ENCODE data around the gene CPLX1. TPM values are rescaled to one million over a fixed set of nuclear protein-coding genes. Genes with fewer than 3 reads are reported as not detected.

CPLX1 gene
- total RNA-seq, 3 donors from 2014 or later: 0.16 to 2.6 (median 1.2) TPM

- intact Hi-C loops (cut with DNase I; ENCODE audit: low total_unique reads): no loop called here
- peak overlapping the region in 2 of 3 donors; percentile 58 to 78 for H3K4me3 ChIP-seq
- no peak for TF ChIP-seq POLR2A (IDR thresholded peaks at IDR 0.05)
- TF ChIP-seq POLR2AphosphoS5 (IDR thresholded peaks at IDR 0.05): no peak
- TF ChIP-seq CTCF (IDR thresholded peaks at IDR 0.05): no peak
- H3K27ac ChIP-seq: peak overlapping the region; percentile 25 to 84
- DNase-seq (ENCODE audit: low spot score in 2 of 2): peak; percentile 55 to 83
- H3K27me3 ChIP-seq: peaks cover 6 to 38% of the 10 kb centered on the region in 2 donors
- no peaks in the 10 kb centered on the region for H3K9me3 ChIP-seq
- H3K4me1 ChIP-seq: peaks cover under 1 to 13% of the 10 kb centered on the region in 2 donors
- no peaks in the 10 kb centered on the region for H3K36me3 ChIP-seq
These were observed 33.9 kb downstream of the CPLX1 start for GRCh38 chr4:791898-792625.

- H3K27me3 ChIP-seq: peaks cover 9 to 42% of the 10 kb centered on the region in 2 donors
- intact Hi-C loops (cut with DNase I; ENCODE audit: low total_unique reads): no loop called here
- H3K27ac ChIP-seq: peak overlapping the region; percentile 25 to 84
- DNase-seq (ENCODE audit: low spot score in 2 of 2): no peak
- no peaks in the 10 kb centered on the region for H3K36me3 ChIP-seq
- H3K4me1 ChIP-seq: peaks cover 6 to 13% of the 10 kb centered on the region in 2 donors
- H3K4me3 ChIP-seq: peak overlapping the region in 2 of 3 donors; percentile 58 to 78
- TF ChIP-seq POLR2A (IDR thresholded peaks at IDR 0.05) (no peak), CTCF (IDR thresholded peaks at IDR 0.05) (no peak)
- H3K9me3 ChIP-seq: no peaks in the 10 kb centered on the region
These were observed 34.6 kb downstream of the CPLX1 start for GRCh38 chr4:791252-791897.

- Histone ChIP-seq H3K36me3 (no peaks in the 10 kb centered on the region), H3K4me3 (no peak overlapping the region), H3K27me3 (peaks cover 9 to 39% of the 10 kb centered on the region in 2 donors), H3K4me1 (peaks cover 6 to 10% of the 10 kb centered on the region in 2 donors), H3K27ac (no peak overlapping the region), H3K9me3 (no peaks in the 10 kb centered on the region)
- no peak for DNase-seq (ENCODE audit: low spot score in 2 of 2)
- intact Hi-C loops (cut with DNase I; ENCODE audit: low total_unique reads): no loop called here
- TF ChIP-seq CTCF (IDR thresholded peaks at IDR 0.05): no peak
These were observed 35.5 kb downstream of the CPLX1 start for GRCh38 chr4:790466-790820.

- DNase-seq (ENCODE audit: low spot score in 2 of 2): no peak
- peak overlapping the region in 1 of 2 donors; percentile 61 for H3K27ac ChIP-seq
- H3K9me3 ChIP-seq: no peaks in the 10 kb centered on the region
- intact Hi-C loops (cut with DNase I; ENCODE audit: low total_unique reads): no loop called here
- TF ChIP-seq POLR2A (IDR thresholded peaks at IDR 0.05): no peak
- no peak for TF ChIP-seq POLR2AphosphoS5 (IDR thresholded peaks at IDR 0.05)
- TF ChIP-seq CTCF (IDR thresholded peaks at IDR 0.05): no peak
- H3K36me3 ChIP-seq: no peaks in the 10 kb centered on the region
- H3K4me1 ChIP-seq: peaks cover 4 to 6% of the 10 kb centered on the region in 2 donors
- no peak overlapping the region for H3K4me3 ChIP-seq
- peaks cover 6 to 34% of the 10 kb centered on the region in 2 donors for H3K27me3 ChIP-seq
These were observed 36.1 kb downstream of the CPLX1 start for GRCh38 chr4:789571-790465.
